ENCODE data around the gene FLNC.

Gene FLNC

GRCh38 chr7:128799451-128799850, 30.8 kb upstream of the FLNC start:
- Histone ChIP-seq H3K27me3 (ENCODE audit: insufficient read depth, low read length, poor library complexity, severe bottlenecking) (no peaks in the 10 kb centered on the region), H3F3A (ENCODE audit: low read depth) (no peaks in the 10 kb centered on the region), H3K4me3 (ENCODE audit: low read length, poor library complexity, severe bottlenecking) (no peak overlapping the region), H3K9me3 (ENCODE audit: insufficient read depth, low read depth, low read length) (no peaks in the 10 kb centered on the region), H3K4me1 (ENCODE audit: insufficient read depth, low read length, poor library complexity, severe bottlenecking) (peaks cover 2% of the 10 kb centered on the region), H3K79me2 (ENCODE audit: insufficient read depth, low read length) (peaks cover 9% of the 10 kb centered on the region; the same call in 1 of the 2 replicates), H3K9me2 (replicated peaks; ENCODE audit: low read depth, low read length) (no peaks in the 10 kb centered on the region), H2AFZ (ENCODE audit: low read length) (no peak overlapping the region), H3K4me2 (ENCODE audit: low read depth, low read length, poor library complexity, severe bottlenecking) (no peak overlapping the region), H3K36me3 (ENCODE audit: insufficient read depth, low read length) (peaks cover 39% of the 10 kb centered on the region; the same call in 1 of the 2 replicates), H4K20me1 (ENCODE audit: insufficient read depth, low read length, poor library complexity, severe bottlenecking) (peaks cover 4% of the 10 kb centered on the region), H3K9ac (ENCODE audit: low read depth, low read length, poor library complexity, severe bottlenecking) (no peak overlapping the region)
- TF ChIP-seq EZH2phosphoT487 (IDR thresholded peaks at IDR 0.05; ENCODE audit: borderline replicate concordance) (no peak), CTCF (conservative IDR thresholded peaks at IDR 0.05; ENCODE audit: low read length) (no peak)

DNA sequence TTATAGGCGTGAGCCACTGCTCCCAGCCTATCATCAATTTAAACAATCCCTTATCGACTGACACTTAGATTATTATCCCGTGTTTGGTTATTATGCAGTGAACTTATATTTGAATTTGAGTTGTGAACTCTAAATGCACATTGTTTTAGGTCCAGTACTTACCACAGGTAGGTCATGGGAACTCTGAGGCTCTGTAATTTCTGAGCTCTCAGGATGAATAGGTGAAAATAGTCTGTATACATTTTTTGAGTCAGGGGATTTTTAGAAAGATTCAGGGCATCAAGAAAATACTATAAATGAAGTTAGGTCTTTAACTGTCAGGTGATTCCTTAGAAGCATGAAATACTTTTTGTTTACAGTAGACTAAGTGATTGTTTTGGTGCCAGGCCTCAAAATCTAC, 29.6 kb upstream of the FLNC start:
- no peak for TF ChIP-seq CTCF (conservative IDR thresholded peaks at IDR 0.05; ENCODE audit: low read length)
- TF ChIP-seq EZH2phosphoT487 (IDR thresholded peaks at IDR 0.05; ENCODE audit: borderline replicate concordance): no peak
- no peaks in the 10 kb centered on the region for H4K20me1 ChIP-seq (ENCODE audit: insufficient read depth, low read length, poor library complexity, severe bottlenecking)
- H3K9me2 ChIP-seq (replicated peaks; ENCODE audit: low read depth, low read length): no peaks in the 10 kb centered on the region
- no peak overlapping the region for H3K4me2 ChIP-seq (ENCODE audit: low read depth, low read length, poor library complexity, severe bottlenecking)
- H3K9me3 ChIP-seq (ENCODE audit: insufficient read depth, low read depth, low read length): no peaks in the 10 kb centered on the region
- H3K4me3 ChIP-seq (ENCODE audit: low read length, poor library complexity, severe bottlenecking): no peak overlapping the region
- no peaks in the 10 kb centered on the region for H3F3A ChIP-seq (ENCODE audit: low read depth)
- H3K27me3 ChIP-seq (ENCODE audit: insufficient read depth, low read length, poor library complexity, severe bottlenecking): no peaks in the 10 kb centered on the region
- no peak overlapping the region for H2AFZ ChIP-seq (ENCODE audit: low read length)
- H3K4me1 ChIP-seq (ENCODE audit: insufficient read depth, low read length, poor library complexity, severe bottlenecking): no peaks in the 10 kb centered on the region
- peaks cover 41% of the 10 kb centered on the region; the same call in 1 of the 2 replicates for H3K36me3 ChIP-seq (ENCODE audit: insufficient read depth, low read length)
- H3K79me2 ChIP-seq (ENCODE audit: insufficient read depth, low read length): no peaks in the 10 kb centered on the region
- no peak overlapping the region for H3K9ac ChIP-seq (ENCODE audit: low read depth, low read length, poor library complexity, severe bottlenecking)

GRCh38 chr7:128801003-128801402, 29.2 kb upstream of the FLNC start:
- H3K79me2 ChIP-seq (ENCODE audit: insufficient read depth, low read length): no peaks in the 10 kb centered on the region
- no peaks in the 10 kb centered on the region for H3K27me3 ChIP-seq (ENCODE audit: insufficient read depth, low read length, poor library complexity, severe bottlenecking)
- no peaks in the 10 kb centered on the region for H3K4me1 ChIP-seq (ENCODE audit: insufficient read depth, low read length, poor library complexity, severe bottlenecking)
- no peaks in the 10 kb centered on the region for H3K9me3 ChIP-seq (ENCODE audit: insufficient read depth, low read depth, low read length)
- no peak overlapping the region for H3K4me2 ChIP-seq (ENCODE audit: low read depth, low read length, poor library complexity, severe bottlenecking)
- peaks cover 46% of the 10 kb centered on the region; the same call in 1 of the 2 replicates for H3K36me3 ChIP-seq (ENCODE audit: insufficient read depth, low read length)
- TF ChIP-seq CTCF (conservative IDR thresholded peaks at IDR 0.05; ENCODE audit: low read length) (no peak), EZH2phosphoT487 (IDR thresholded peaks at IDR 0.05; ENCODE audit: borderline replicate concordance) (no peak)
- no peaks in the 10 kb centered on the region for H3K9me2 ChIP-seq (replicated peaks; ENCODE audit: low read depth, low read length)
- no peak overlapping the region for H3K4me3 ChIP-seq (ENCODE audit: low read length, poor library complexity, severe bottlenecking)
- no peak overlapping the region for H2AFZ ChIP-seq (ENCODE audit: low read length)
- H4K20me1 ChIP-seq (ENCODE audit: insufficient read depth, low read length, poor library complexity, severe bottlenecking): no peaks in the 10 kb centered on the region
- no peaks in the 10 kb centered on the region for H3F3A ChIP-seq (ENCODE audit: low read depth)
- no peak overlapping the region for H3K9ac ChIP-seq (ENCODE audit: low read depth, low read length, poor library complexity, severe bottlenecking)
